Embryonic facial prominence (tissue), 1 donor: ENCODE data around the gene NDC80.
"Not testable (repeated sequence)": the region's sequence is repeated elsewhere in the genome, so short reads cannot be mapped to it uniquely, and the experiment has no call there.

Experiments
- DNase-seq: peaks from one replicate; pipeline ENCODE4 v3.0.0-alpha.2; 2016; ENCODE audit errors: extremely low spot score

Gene NDC80

DNA sequence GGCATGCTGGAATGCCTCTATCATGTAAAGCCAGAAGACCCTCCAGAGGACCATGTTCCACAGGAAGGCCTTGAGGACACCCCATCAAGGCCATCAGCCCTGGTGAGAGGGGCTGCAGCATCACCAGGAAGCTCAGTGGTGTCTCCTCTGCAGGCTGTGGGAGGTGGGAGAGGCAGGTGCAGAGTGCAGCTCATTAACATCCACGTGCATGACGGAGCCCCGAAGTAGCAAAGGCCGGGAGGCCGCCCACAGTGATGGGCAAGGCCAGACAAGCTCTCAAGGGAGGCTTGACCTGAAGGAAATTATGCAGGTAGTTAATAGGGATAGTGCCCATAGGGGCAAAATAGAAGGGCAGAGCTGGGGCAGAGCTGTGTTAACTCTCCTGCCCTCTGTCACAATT lies 53.9 kb downstream of the NDC80 start:
- no peak for DNase-seq

DNA sequence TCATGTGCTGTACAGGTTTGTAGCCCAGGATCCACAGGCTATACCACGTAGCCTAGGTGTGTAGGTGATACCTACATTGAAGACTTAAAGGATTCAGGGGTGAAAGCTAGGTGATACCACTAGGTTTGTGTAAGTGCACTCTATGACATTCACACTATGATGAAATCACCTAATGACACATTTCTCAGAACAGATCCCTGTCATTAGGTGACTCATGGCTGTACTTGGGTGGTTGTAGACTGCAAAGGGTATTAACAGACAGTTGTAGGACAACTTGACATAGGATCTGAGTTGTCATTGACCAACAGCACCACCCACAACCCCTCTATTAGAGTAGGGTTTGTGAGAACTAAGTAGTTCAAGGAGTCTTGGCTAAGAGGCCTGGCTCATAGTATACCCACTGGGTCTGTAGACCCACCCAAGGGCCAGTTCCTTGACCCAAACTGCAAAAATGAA lies 56.5 kb downstream of the NDC80 start:
- no peak for DNase-seq

DNA sequence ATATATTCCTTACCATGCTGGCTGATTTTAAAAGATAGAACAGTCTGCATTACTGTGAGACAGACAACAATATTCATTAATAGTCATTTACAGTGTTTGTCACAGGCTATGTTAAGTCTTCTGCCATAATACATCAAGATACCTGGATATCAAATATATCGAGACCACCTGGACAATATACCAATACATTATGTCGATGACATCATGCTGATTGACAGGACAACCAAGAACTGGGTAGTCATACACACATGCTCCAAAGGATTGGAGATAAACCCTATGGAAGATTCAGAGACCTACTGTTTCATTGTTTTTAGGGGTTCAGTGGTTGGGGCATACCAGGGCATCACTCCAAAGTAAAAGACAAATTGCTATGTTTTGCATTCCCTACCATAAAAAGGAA lies 57.6 kb downstream of the NDC80 start:
- DNase-seq, result no peak

GRCh38 chr18:2635586-2635985 lies 64.2 kb downstream of the NDC80 start:
- DNase-seq, result no peak

DNA sequence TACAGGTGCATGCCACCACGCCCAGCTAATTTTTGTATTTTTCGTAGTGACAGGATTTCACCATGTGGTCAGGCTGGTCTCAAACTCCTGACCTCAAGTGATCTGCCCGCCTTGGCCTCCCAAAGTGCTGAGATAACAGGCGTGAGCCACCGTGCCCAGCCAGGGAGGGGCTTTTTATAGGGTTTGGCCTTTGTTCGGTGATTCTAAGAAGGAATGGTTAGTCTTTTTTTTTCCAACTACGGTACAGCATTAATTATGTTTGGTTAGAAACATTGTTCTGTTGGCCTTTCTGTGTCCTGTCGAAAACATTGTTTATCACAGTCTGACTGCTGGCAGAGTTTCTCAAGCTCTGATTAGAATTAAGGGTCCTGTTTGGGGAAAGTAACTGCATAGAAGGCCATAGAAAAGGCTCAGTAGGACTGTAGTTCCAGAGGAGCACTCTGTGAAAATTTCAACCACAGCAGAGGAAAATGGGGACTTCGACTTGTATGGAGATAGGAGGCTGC lies 64.8 kb downstream of the NDC80 start:
- no peak for DNase-seq

DNA sequence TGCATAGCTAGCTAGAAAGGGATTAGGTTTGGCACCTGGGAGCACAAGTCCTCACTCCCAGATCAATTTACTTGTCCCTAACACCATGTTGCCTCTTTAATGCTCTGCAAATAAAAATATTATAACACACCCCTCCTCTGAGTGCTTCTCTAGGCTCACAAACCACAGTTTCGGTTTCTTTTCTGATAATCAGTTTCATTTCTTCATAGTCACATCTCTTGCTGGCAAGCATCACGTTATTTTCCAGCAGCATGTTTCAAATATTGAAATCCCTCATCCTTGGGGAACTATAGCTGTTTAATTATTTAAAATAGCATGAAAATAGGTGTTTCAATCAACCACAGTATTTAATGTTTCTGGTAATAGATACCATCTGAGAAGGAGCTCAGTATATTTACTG lies 70.3 kb downstream of the NDC80 start:
- DNase-seq, result no peak

GRCh38 chr18:2642771-2643170 lies 71.4 kb downstream of the NDC80 start:
- DNase-seq, result no peak

GRCh38 chr18:2644535-2644934 lies 73.2 kb downstream of the NDC80 start:
- DNase-seq, result no peak

GRCh38 chr18:2651981-2652380 lies 80.6 kb downstream of the NDC80 start:
- DNase-seq, result no peak

DNA sequence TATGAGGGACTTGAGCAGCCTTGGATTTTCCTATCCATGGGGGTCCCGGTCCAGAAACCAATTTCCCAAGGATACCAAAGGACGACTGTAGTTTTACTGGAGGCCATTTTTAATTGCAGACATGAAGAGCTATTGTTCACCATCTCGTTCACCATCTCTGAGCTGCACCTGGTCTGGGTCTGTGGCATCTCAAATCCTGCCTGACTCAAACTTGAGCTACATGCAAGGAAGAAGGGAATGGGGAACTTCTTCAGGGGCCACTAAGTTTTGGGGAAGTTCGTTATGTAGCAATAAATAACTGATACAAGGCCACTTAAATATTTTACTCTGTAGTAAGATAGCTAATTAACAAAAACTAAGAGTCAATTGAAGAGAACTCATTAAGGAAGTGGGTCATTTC lies 82.1 kb downstream of the NDC80 start:
- no peak for DNase-seq

- DNase-seq, result no peak
Measured at GRCh38 chr18:2654169-2654927, 83.0 kb downstream of the NDC80 start.

DNA sequence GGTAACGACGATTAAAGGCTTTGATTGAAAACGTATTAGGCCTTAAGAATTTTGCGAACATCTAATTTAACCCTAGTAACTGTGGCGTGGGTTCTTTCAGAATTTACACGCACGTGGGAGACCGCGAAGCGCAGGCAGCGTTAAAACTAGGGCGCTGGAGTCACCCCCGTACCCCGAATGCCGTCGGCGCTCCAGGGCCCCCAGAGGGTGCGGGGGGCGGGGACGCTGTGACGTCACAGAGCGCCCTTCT lies 83.5 kb downstream of the NDC80 start:
- no peak for DNase-seq

DNA sequence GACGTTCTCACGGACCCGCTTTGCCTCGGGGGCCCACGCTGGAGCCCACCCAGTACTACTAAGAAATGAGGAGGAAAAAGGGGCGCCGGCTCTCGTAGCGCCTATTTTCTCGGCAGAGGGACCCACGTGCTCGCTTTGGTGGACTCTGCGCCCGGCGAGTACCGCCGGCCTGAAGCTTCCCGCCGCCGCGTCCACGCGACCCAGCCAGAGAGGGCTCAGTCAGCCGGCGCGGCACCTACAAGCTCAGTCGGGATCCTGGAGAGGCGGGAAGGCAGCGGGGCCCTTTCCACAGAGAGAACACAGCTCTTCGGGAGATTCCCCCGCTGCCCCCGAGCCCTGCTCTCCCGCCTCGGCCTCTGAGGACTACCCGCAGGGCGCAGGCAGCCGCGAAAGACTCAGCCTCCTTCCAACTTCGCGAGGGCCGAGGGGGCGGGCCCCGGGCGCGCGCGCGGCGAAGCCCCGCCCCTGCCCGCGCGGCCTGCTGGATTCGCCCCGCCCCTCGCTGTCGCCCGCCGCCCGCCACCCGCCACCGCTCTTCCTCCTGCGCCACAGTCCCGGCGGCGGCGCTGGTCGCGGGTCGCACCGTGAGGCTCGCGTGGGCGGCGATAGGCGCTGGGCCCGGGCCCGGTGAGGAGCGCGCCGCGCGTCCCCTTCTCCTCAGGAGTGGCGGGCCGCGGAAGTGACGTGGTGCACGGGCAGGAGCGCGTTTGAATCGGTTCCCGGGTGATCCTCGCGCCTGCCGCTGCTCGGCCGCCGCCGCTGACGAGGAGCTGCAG lies 84.0 kb downstream of the NDC80 start, which contains the start of gene SMCHD1:
Gene SMCHD1, plus strand, starts transcription at position 549 of the 776 bp plus-strand sequence. CDS start 350 bp downstream, outside the sequence.
- DNase-seq, result peak; percentile 58

- peak; percentile 22 for DNase-seq
Measured at GRCh38 chr18:2655954-2656236, 84.5 kb downstream of the NDC80 start.

- DNase-seq, result no peak
Measured at GRCh38 chr18:2656237-2656980, 85.1 kb downstream of the NDC80 start.

DNA sequence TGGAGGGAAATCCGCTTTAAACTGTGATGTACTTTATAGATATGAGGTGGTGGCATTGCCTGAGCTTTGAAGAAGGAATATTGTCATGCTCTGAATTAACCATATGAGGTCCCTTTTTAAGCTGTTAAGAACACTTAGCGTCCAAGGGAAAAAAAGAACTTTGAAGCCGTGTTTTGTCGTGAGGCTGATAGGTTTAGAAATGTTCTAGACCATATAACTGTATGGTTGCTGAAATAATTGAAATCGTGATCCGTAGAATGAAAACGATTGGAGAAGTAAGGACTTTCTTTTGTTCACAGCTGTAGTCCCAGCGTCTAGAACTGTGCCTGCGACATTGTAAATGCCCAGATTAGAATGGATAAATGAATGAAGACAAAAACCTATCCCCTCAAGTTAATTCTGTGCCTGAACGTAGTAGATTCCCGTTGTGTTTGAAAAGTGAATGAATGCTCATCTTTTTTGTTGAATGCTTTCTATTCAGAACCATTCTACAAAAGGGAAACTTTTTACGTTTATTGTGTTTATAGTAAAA lies 85.7 kb downstream of the NDC80 start:
- DNase-seq, result no peak

DNA sequence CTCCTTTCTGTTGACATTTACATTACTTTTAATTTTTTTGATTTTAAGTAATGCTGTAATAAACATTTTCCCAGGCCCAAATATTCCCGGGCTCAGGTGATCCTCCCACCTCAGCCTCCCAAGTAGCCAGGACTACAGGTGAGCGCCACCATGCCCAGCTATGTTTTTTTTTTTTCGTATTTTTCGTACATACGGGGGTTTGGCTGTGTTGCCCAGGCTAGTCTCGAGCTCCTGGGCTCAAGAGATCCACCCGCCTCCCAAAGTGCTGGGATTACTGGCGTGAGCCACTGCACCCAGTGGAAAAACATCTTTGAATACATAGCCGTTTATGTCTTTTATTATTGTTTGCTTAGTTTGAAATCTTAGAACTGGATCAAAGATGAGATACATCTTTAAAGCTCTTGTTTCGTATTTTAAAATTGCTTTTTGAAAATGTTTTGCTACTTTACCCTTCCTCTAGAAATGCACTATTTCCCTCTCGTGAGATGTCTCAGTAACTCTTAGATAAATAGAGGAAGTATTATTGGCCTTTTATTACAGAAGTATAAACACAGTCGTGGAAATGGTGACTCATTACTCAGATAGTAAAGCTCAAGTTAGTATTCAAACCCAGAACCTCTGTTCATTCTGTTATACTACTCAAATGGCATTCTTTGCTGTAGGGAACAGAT lies 86.6 kb downstream of the NDC80 start:
- DNase-seq, result no peak

GRCh38 chr18:2660849-2661248 lies 89.5 kb downstream of the NDC80 start:
- DNase-seq, result not testable (repeated sequence)

- DNase-seq, result not testable (repeated sequence)
Measured at GRCh38 chr18:2662288-2662687, 90.9 kb downstream of the NDC80 start.

GRCh38 chr18:2662990-2663389 lies 91.6 kb downstream of the NDC80 start:
- DNase-seq, result no peak
